Measurements from ENCODE around the gene MCM7. TPM values are rescaled to one million over a fixed set of nuclear protein-coding genes. Genes with fewer than 3 reads are reported as not detected.

MCM7 gene
- polyA plus RNA-seq, 1 of the 3 experiments (the other 2 are of a cell fraction), result 241 TPM

DNA sequence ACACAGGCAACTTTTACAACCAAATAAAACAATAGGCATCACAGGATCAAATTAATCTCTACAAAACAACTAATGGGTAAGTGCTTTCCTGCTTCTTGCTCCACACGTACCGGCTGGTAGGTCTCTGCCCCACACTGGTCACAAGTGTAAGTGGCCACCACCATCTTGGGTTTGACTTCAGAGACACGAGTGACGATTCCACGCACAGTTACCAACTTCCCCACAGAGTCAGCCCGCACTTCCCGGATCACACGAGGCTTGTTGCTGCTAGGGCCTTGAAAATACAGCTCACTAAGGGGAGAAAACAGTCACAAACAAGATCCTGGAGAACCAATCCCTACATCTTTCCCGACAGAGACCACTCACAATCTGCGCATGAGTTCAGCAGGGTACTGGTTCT, 2.3 kb downstream of the MCM7 start:
- CTCF ChIA-PET, result interaction anchor here (1.3 to 5.4 kb wide), 5 partner anchors 16 to 33 kb away, joined by 3 to 74 read pairs (median 5); partner anchors contain the start of genes CNPY4 and ZNF3
- Histone ChIP-seq H3K27ac (ENCODE audit: low read depth in 2 of 2, low read length in 1 of 2) (peak overlapping the region; percentile 86 to 95; a peak in 3 of 4 replicates), H3K9ac (peak overlapping the region; percentile 98), H3K4me2 (peak overlapping the region; percentile 100), H3K36me3 (replicated peaks in 1 of 2; ENCODE audit: control insufficient read depth in 1 of 2, insufficient read depth in 2 of 2, low read length in 1 of 2) (peaks cover 54 to 65% of the 10 kb centered on the region in 2 experiments), H3K79me2 (ENCODE audit: insufficient read depth) (peaks cover 86% of the 10 kb centered on the region), H3K9me2 (no peaks in the 10 kb centered on the region), H3F3A (replicated peaks; ENCODE audit: insufficient read depth) (peaks cover 54% of the 10 kb centered on the region), H2AFZ (ENCODE audit: low read depth) (no peak overlapping the region), H3K9me3 (no peaks in the 10 kb centered on the region), H3K4me1 (ENCODE audit: control insufficient read depth in 1 of 2, insufficient read depth in 2 of 2, low read depth in 1 of 2, low read length in 1 of 2) (peaks cover 23 to 50% of the 10 kb centered on the region in 2 experiments), H3K27me3 (ENCODE audit: insufficient read depth) (no peaks in the 10 kb centered on the region), H3K4me3 (ENCODE audit: low read depth in 2 of 2, low read length in 1 of 2) (peak overlapping the region; percentile 70 to 99; a peak in 3 of 4 replicates), H4K20me1 (ENCODE audit: insufficient read depth) (peaks cover 7% of the 10 kb centered on the region)
- POLR2A ChIA-PET, result interaction anchor here (3.7 to 4.2 kb wide), 3 partner anchors 9 to 83 kb away, joined by 20 to 98 read pairs (median 70); partner anchors contain the start of genes COPS6, MBLAC1 and ZKSCAN1
- TF ChIP-seq, protein P1, sequence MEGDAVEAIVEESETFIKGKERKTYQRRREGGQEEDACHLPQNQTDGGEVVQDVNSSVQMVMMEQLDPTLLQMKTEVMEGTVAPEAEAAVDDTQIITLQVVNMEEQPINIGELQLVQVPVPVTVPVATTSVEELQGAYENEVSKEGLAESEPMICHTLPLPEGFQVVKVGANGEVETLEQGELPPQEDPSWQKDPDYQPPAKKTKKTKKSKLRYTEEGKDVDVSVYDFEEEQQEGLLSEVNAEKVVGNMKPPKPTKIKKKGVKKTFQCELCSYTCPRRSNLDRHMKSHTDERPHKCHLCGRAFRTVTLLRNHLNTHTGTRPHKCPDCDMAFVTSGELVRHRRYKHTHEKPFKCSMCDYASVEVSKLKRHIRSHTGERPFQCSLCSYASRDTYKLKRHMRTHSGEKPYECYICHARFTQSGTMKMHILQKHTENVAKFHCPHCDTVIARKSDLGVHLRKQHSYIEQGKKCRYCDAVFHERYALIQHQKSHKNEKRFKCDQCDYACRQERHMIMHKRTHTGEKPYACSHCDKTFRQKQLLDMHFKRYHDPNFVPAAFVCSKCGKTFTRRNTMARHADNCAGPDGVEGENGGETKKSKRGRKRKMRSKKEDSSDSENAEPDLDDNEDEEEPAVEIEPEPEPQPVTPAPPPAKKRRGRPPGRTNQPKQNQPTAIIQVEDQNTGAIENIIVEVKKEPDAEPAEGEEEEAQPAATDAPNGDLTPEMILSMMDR (IDR thresholded peaks at IDR 0.05), result no peak
- TF ChIP-seq MEF2A (IDR thresholded peaks at IDR 0.05; ENCODE audit: borderline replicate concordance, low read depth) (no peak), CHD2 (IDR thresholded peaks at IDR 0.05; ENCODE audit: low read length, partially characterized antibody) (no peak), USF1 (IDR thresholded peaks at IDR 0.05; ENCODE audit: borderline replicate concordance, low read depth) (no peak), YY1 (IDR thresholded peaks at IDR 0.05; ENCODE audit: low read depth) (no peak), GATA2 (CRISPR knock-in tag; IDR thresholded peaks at IDR 0.05) (no peak), FOSL2 (IDR thresholded peaks at IDR 0.05; ENCODE audit: borderline replicate concordance, low read depth) (no peak), POLR2AphosphoS5 (IDR thresholded peaks at IDR 0.05; ENCODE audit: low read depth, low read length) (no peak), EP300 (IDR thresholded peaks at IDR 0.05; ENCODE audit: borderline replicate concordance in 1 of 2, low read depth in 1 of 2, low read length in 1 of 2) (no peak), SMC3 (IDR thresholded peaks at IDR 0.05; ENCODE audit: low read depth, low read length) (no peak), PBX3 (IDR thresholded peaks at IDR 0.05) (no peak), FOXJ3 (CRISPR knock-in tag; IDR thresholded peaks at IDR 0.05) (no peak)
- whole genome bisulfite sequencing (ENCODE audit: low lambda C conversion rate), result 70% methylated on average over 10 of the region's 10 CpGs
- no peak for DNase-seq

DNA sequence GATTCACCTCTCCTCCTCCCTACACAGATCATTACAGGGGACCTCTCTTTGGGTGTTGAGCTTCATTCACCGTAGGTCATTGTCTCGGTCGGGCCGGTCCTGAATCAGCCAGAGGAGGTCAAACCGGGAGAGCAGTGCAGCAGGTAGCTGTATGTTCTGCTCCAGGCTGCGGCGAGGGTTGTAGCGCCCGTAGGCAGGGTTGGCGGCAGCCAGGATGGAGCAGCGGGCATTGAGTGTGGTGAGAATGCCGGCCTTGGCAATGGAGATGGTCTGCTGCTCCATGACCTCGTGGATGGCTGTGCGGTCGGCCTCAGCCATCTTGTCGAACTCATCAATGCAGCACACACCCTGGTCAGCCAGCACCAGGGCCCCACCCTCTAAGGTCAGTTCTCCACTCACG, 5.5 kb downstream of the MCM7 start:
- 90% methylated on average over 17 of the region's 17 CpGs for WGBS (ENCODE audit: low lambda C conversion rate)
- H3K4me3 ChIP-seq (ENCODE audit: low read depth in 2 of 2, low read length in 1 of 2), result no peak overlapping the region
- H3K4me2 ChIP-seq, result no peak overlapping the region
- H3K4me1 ChIP-seq (ENCODE audit: control insufficient read depth in 1 of 2, insufficient read depth in 2 of 2, low read depth in 1 of 2, low read length in 1 of 2), result peaks cover 18 to 59% of the 10 kb centered on the region in 2 experiments; a peak in 3 of 4 replicates
- H2AFZ ChIP-seq (ENCODE audit: low read depth), result no peak overlapping the region
- H3K27ac ChIP-seq (ENCODE audit: low read depth in 2 of 2, low read length in 1 of 2), result no peak overlapping the region; a peak in 1 of 4 replicates
- H3K9me2 ChIP-seq, result no peaks in the 10 kb centered on the region
- H4K20me1 ChIP-seq (ENCODE audit: insufficient read depth), result peaks cover 3% of the 10 kb centered on the region; the same call in 1 of the 2 replicates
- no peaks in the 10 kb centered on the region for H3K27me3 ChIP-seq (ENCODE audit: insufficient read depth)
- no peak overlapping the region for H3K9ac ChIP-seq
- ChIA-PET POLR2A (interaction anchor here (1.0 kb wide), 1 partner anchor 9 kb away, joined by 3 read pairs; no protein-coding TSS in a partner anchor), CTCF (interaction anchor here (0.9 to 1.2 kb wide), 2 partner anchors 13 to 116 kb away, joined by 3 read pairs; no protein-coding TSS in a partner anchor)
- H3K79me2 ChIP-seq (ENCODE audit: insufficient read depth), result peaks cover 89% of the 10 kb centered on the region
- peaks cover 64% of the 10 kb centered on the region for H3F3A ChIP-seq (replicated peaks; ENCODE audit: insufficient read depth)
- peaks cover 86 to 89% of the 10 kb centered on the region in 2 experiments for H3K36me3 ChIP-seq (replicated peaks in 1 of 2; ENCODE audit: control insufficient read depth in 1 of 2, insufficient read depth in 2 of 2, low read length in 1 of 2)
- no peak for DNase-seq
- no peaks in the 10 kb centered on the region for H3K9me3 ChIP-seq
- TF ChIP-seq FOSL2 (IDR thresholded peaks at IDR 0.05; ENCODE audit: borderline replicate concordance, low read depth), result no peak
- TF ChIP-seq TEAD4 (IDR thresholded peaks at IDR 0.05; ENCODE audit: borderline replicate concordance, insufficient read depth), result no peak
- no peak for TF ChIP-seq ELF1 (IDR thresholded peaks at IDR 0.05)
- TF ChIP-seq, protein P1 (IDR thresholded peaks at IDR 0.05), result no peak
- no peak for TF ChIP-seq GABPA (IDR thresholded peaks at IDR 0.05; ENCODE audit: low read depth)
- TF ChIP-seq RFX5 (IDR thresholded peaks at IDR 0.05; ENCODE audit: low read length), result no peak
- TF ChIP-seq RCOR1 (IDR thresholded peaks at IDR 0.05; ENCODE audit: low read length), result no peak
- TF ChIP-seq JUND (IDR thresholded peaks at IDR 0.05), result no peak
- no peak for TF ChIP-seq YY1 (IDR thresholded peaks at IDR 0.05; ENCODE audit: low read depth)
- TF ChIP-seq SIN3A (IDR thresholded peaks at IDR 0.05; ENCODE audit: borderline replicate concordance, low read depth, low read length), result no peak
- no peak for TF ChIP-seq MXI1 (IDR thresholded peaks at IDR 0.05; ENCODE audit: low read depth, low read length)
- no peak for TF ChIP-seq TAF1 (IDR thresholded peaks at IDR 0.05; ENCODE audit: borderline replicate concordance, low read depth, low read length)
- no peak for TF ChIP-seq RAD21 (IDR thresholded peaks at IDR 0.05; ENCODE audit: low read length)
- TF ChIP-seq TCF12 (IDR thresholded peaks at IDR 0.05), result no peak

All from SK-N-SH (cell line).